Right cardiac atrium (tissue), 5 donors: ENCODE data around the gene CCDC169. TPM values are rescaled to one million over a fixed set of nuclear protein-coding genes. Genes with fewer than 3 reads are reported as not detected.

ENCODE experiments used
- ATAC-seq, 2 donors: fragments of 200-7000 bp; cut with Tn5 transposase; one replicate each; pipeline versions ENCODE4 v1.8.0 to v1.9.1; 2020; ENCODE audit warnings: moderate library complexity in 2 of 2, mild to moderate bottlenecking in 1 of 2
- DNase-seq, 3 donors: peaks; one replicate each; pipeline ENCODE4 v3.0.0-alpha.2; 2020
- H3K27ac ChIP-seq: one replicate; pipeline ENCODE4 v1.5.1; 2013; ENCODE audit warnings: mild to moderate bottlenecking, low read length, control low read depth, moderate library complexity
- H3K27me3 ChIP-seq: one replicate; pipeline ENCODE4 v1.6.1; 2013; ENCODE audit not compliant: control insufficient read depth, insufficient read depth
- H3K4me1 ChIP-seq: one replicate; pipeline ENCODE4 v1.6.1; 2013; ENCODE audit warnings: low read length; ENCODE audit not compliant: control insufficient read depth, insufficient read depth
- H3K4me3 ChIP-seq: one replicate; pipeline ENCODE4 v1.5.1; 2013; ENCODE audit warnings: low read length, control low read depth
- H3K9me3 ChIP-seq: one replicate; pipeline ENCODE4 v1.6.1; 2013; ENCODE audit warnings: low read length; ENCODE audit not compliant: control insufficient read depth
- WGBS: extraction: QIAGEN DNeasy Blood & Tissue Kit; methylation state at CpG from one replicate; pipeline ENCODE4 v1.1.7; 2013; 5-methylcytosine and 5-hydroxymethylcytosine counted together
- intact Hi-C, 4 donors: fragments of 100-400 bp; cut with DNase I; formaldehyde crosslinking; loops; one replicate each; pipeline versions ENCODE4 v1.11.0 to v1.14.0; 2022 to 2023
- polyA plus RNA-seq: library from polyadenylated mRNA; stranded (reverse); fragments of 200-250 nt; gene quantifications from one replicate; pipeline ENCODE4 v1.2.3, GENCODE V29; 2013
- total RNA-seq, 4 donors: library from RNA; stranded (reverse); fragmentation: NEBNext Ultra II Directional; extraction: Animal tissue kit (Norgen Biotek cat#: 25700); gene quantifications; one replicate each; pipeline ENCODE4 v1.2.1, GENCODE V29; 2021
- donor health status: healthy with polysubstance abuse.
- donor health status: DM: no; HTN: yes; CAD: no.
- donor health status: DM: no; HTN: no; CAD: no.
- donor health status: DM: no; HTN: yes; CAD: no; lungs with severe emphysema.
- donor health status: DM: yes; HTN: yes; CAD: no.

Gene CCDC169
- total and polyA plus RNA-seq, 5 donors: 0.15 to 1.8 (median 0.61) TPM

- H3K4me1 ChIP-seq: no peaks in the 10 kb centered on the region
- intact Hi-C loops: loop anchor here (2.0 to 5.0 kb wide), 2 partner anchors 297 to 298 kb away; no protein-coding TSS in a partner anchor
- H3K27me3 ChIP-seq: no peaks in the 10 kb centered on the region
- H3K9me3 ChIP-seq: no peaks in the 10 kb centered on the region
- ATAC-seq: peak in 1 of 2 donors; percentile 51
- no peak overlapping the region for H3K4me3 ChIP-seq
- DNase-seq: no peak
- WGBS: 66% methylated on average over 3 of the region's 3 CpGs
- no peak overlapping the region for H3K27ac ChIP-seq
Measured at GRCh38 chr13:36275190-36276002, 22.2 kb downstream of the CCDC169 start.

GRCh38 chr13:36273431-36273830, 24.2 kb downstream of the CCDC169 start:
- Histone ChIP-seq H3K27ac (no peak overlapping the region), H3K4me1 (no peaks in the 10 kb centered on the region), H3K27me3 (no peaks in the 10 kb centered on the region), H3K4me3 (no peak overlapping the region), H3K9me3 (no peaks in the 10 kb centered on the region)
- ATAC-seq: no peak
- intact Hi-C loops: no loop called here
- no peak for DNase-seq
- 97% methylated on average over 2 of the region's 2 CpGs for WGBS

- intact Hi-C loops: loop anchor here in 1 of 4 donors (5.0 kb wide), 1 partner anchor 280 kb away; no protein-coding TSS in a partner anchor
- Histone ChIP-seq H3K9me3 (no peaks in the 10 kb centered on the region), H3K27ac (no peak overlapping the region), H3K4me1 (no peaks in the 10 kb centered on the region), H3K4me3 (no peak overlapping the region), H3K27me3 (no peaks in the 10 kb centered on the region)
- ATAC-seq (no peak), DNase-seq (no peak)
Measured at GRCh38 chr13:36261976-36262375, 35.6 kb downstream of the CCDC169 start.

GRCh38 chr13:36261011-36261410, 36.6 kb downstream of the CCDC169 start:
- DNase-seq (no peak), ATAC-seq (no peak)
- no peaks in the 10 kb centered on the region for H3K4me1 ChIP-seq
- no peak overlapping the region for H3K27ac ChIP-seq
- H3K4me3 ChIP-seq: no peak overlapping the region
- intact Hi-C loops: loop anchor here in 1 of 4 donors (5.0 kb wide), 1 partner anchor 279 kb away; no protein-coding TSS in a partner anchor
- H3K9me3 ChIP-seq: no peaks in the 10 kb centered on the region
- 87% methylated on average over 3 of the region's 3 CpGs for WGBS
- no peaks in the 10 kb centered on the region for H3K27me3 ChIP-seq

- no peak overlapping the region for H3K27ac ChIP-seq
- H3K4me3 ChIP-seq: no peak overlapping the region
- DNase-seq: no peak
- WGBS: 92% methylated on average over 8 of the region's 8 CpGs
- intact Hi-C loops: loop anchor here in 1 of 4 donors (5.0 kb wide), 1 partner anchor 277 kb away; no protein-coding TSS in a partner anchor
- H3K27me3 ChIP-seq: no peaks in the 10 kb centered on the region
- H3K4me1 ChIP-seq: no peaks in the 10 kb centered on the region
- no peak for ATAC-seq
- H3K9me3 ChIP-seq: no peaks in the 10 kb centered on the region
Measured at GRCh38 chr13:36259361-36260137, 38.1 kb downstream of the CCDC169 start.

GRCh38 chr13:36258831-36259230, 38.8 kb downstream of the CCDC169 start:
- no peak for ATAC-seq
- H3K27me3 ChIP-seq: no peaks in the 10 kb centered on the region
- no peaks in the 10 kb centered on the region for H3K9me3 ChIP-seq
- intact Hi-C loops: no loop called here
- no peak overlapping the region for H3K4me3 ChIP-seq
- no peaks in the 10 kb centered on the region for H3K4me1 ChIP-seq
- H3K27ac ChIP-seq: no peak overlapping the region
- whole genome bisulfite sequencing: 72% methylated on average over 8 of the region's 8 CpGs
- DNase-seq: no peak

GRCh38 chr13:36251526-36251925, 46.1 kb downstream of the CCDC169 start:
- H3K27me3 ChIP-seq: no peaks in the 10 kb centered on the region
- no peak overlapping the region for H3K27ac ChIP-seq
- H3K4me1 ChIP-seq: no peaks in the 10 kb centered on the region
- H3K9me3 ChIP-seq: no peaks in the 10 kb centered on the region
- ATAC-seq (no peak), DNase-seq (no peak)
- no peak overlapping the region for H3K4me3 ChIP-seq
- intact Hi-C loops: no loop called here

- no peak overlapping the region for H3K27ac ChIP-seq
- ATAC-seq (no peak), DNase-seq (no peak)
- H3K4me1 ChIP-seq: no peaks in the 10 kb centered on the region
- no peak overlapping the region for H3K4me3 ChIP-seq
- no peaks in the 10 kb centered on the region for H3K27me3 ChIP-seq
- no peaks in the 10 kb centered on the region for H3K9me3 ChIP-seq
- 86% methylated on average over 4 of the region's 4 CpGs for whole genome bisulfite sequencing
- intact Hi-C loops: no loop called here
Measured at GRCh38 chr13:36251017-36251416, 46.6 kb downstream of the CCDC169 start.

GRCh38 chr13:36248700-36249099, 48.9 kb downstream of the CCDC169 start:
- DNase-seq: no peak

GRCh38 chr13:36244990-36245389, 52.6 kb downstream of the CCDC169 start:
- no peak for ATAC-seq

More at GRCh38 chr13:36248700-36249099, 48.9 kb downstream of the CCDC169 start:
- H3K27ac ChIP-seq: no peak overlapping the region
- intact Hi-C loops: no loop called here
- ATAC-seq: no peak
- H3K4me1 ChIP-seq: no peaks in the 10 kb centered on the region
- H3K27me3 ChIP-seq: no peaks in the 10 kb centered on the region
- no peaks in the 10 kb centered on the region for H3K9me3 ChIP-seq
- H3K4me3 ChIP-seq: no peak overlapping the region

GRCh38 chr13:36244073-36244472, 53.5 kb downstream of the CCDC169 start:
- Histone ChIP-seq H3K4me1 (no peaks in the 10 kb centered on the region), H3K9me3 (no peaks in the 10 kb centered on the region), H3K27ac (no peak overlapping the region), H3K27me3 (no peaks in the 10 kb centered on the region), H3K4me3 (no peak overlapping the region)
- intact Hi-C loops: no loop called here
- WGBS: 81% methylated on average over 2 of the region's 2 CpGs
- ATAC-seq (no peak), DNase-seq (no peak)

More at GRCh38 chr13:36244990-36245389, 52.6 kb downstream of the CCDC169 start:
- intact Hi-C loops: no loop called here
- 67% methylated on average over 1 of the region's 1 CpG for WGBS
- no peaks in the 10 kb centered on the region for H3K27me3 ChIP-seq
- no peaks in the 10 kb centered on the region for H3K4me1 ChIP-seq
- no peak for DNase-seq
- H3K4me3 ChIP-seq: no peak overlapping the region
- H3K9me3 ChIP-seq: no peaks in the 10 kb centered on the region
- no peak overlapping the region for H3K27ac ChIP-seq
